HTERT RPE-1 (cell line): ENCODE data around the gene DOCK1.

ENCODE experiments used
- in situ Hi-C: fragments of 300-500 bp; cut with MboI; formaldehyde crosslinking; loops from 4 replicates; pipeline ENCODE4 v1.14.3; 2020; ENCODE audit warnings: low sequenced_read_pairs

DOCK1 gene

DNA sequence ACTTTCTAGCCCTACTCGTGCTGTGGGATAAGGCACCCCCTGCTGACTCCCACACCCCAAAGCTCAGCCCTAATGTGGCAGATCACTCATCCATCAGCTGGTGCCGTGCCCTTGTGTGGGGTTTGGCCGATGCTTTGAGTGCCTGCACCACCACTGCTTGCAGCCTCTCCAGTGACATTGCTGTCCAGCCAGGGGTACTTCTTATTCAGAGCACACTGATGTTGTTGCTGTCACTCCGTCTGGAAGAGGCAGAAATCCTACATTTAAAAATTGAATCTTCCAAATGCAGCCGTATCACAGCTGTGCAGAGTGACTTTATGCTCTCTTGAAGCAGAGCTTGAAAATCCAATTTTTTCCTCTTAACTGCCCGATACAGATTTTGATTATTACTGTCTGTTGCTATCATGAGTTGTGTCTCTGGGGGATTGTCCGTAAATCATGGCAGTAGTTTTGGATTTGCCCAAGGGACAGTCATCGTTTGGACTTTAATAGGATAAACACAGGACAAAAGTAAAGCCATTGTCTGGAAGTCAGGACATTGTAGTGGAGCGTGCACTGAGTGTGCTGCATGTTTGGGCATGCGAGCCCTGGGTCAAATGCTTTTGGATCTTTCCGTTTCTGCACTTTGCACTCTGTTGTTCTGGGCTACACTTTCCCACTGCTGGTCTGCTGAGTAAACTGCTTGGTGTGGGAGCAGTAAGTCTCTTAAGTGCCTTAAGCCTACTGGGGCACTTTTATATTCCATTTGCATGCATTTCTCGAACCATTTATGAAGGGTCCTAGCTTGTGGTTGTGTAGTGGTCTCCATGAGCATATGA lies 128.2 kb downstream of the DOCK1 start:
- in situ Hi-C loops, result no loop called here

DNA sequence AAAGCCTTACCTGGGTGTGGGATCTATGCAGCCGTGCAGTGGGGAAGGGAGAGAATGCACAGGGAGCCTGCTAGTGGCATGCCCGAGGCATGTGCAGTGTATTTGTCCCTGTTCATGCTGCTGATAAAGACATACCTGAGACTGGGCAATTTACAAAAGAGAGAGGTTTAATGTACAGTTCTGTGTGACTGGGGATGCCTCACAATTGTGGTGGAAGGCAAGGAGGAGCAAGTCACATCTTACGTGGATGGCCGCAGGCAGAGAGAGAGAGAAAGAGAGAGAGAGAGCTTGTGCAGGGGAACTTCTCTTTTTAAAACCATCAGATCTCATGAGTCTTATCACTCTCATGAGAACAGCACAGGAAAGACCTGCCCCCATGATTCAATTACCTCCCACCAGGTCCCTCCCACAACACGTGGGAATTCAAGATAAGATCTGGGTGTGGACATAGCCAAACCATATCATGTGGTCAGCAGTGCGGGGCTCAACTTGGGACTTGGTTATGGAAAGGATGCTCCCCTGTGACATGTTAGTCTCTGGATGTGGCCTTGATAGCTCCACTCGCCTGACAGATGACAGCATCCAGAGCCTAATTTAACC lies 128.9 kb downstream of the DOCK1 start:
- in situ Hi-C loops, result no loop called here

DNA sequence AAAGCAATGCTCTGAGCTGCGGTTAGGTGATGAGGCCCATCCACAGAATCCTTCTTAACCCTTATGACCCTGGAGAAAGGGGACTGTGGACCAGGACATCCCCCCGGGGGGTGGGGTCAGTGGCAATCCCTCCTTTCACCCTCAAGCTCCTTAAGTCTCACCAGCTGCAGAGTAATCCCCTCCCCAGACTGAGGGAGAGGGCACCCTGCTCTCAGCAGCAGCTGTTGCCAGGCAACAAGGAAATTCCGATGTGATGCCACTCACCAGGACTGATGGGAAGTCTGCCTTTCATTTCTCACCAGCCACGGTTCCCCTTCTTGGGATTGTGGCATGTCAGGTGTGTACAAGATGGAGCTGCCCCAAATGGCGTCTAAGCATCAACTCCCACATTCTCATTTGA lies 129.6 kb downstream of the DOCK1 start:
- in situ Hi-C loops, result no loop called here

DNA sequence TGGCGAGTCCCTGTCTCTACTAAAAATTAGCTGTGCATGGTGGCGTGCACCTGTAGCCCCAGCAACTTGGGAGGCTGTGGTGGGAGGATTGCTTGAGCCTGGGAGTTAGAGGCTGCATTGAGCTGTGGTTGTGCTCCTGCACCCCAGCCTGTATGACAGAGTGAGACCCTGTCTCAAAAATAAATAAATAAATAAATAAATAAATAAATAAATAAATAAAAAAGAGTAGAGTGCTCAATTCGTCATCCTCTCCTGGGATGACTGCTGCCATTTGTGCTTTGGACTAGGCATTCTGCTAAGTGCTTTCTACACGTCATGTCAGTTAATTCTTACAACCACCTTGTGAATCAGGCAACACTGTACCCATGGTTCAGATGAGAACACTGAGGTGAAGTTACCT lies 130.6 kb downstream of the DOCK1 start:
- in situ Hi-C loops, result no loop called here

DNA sequence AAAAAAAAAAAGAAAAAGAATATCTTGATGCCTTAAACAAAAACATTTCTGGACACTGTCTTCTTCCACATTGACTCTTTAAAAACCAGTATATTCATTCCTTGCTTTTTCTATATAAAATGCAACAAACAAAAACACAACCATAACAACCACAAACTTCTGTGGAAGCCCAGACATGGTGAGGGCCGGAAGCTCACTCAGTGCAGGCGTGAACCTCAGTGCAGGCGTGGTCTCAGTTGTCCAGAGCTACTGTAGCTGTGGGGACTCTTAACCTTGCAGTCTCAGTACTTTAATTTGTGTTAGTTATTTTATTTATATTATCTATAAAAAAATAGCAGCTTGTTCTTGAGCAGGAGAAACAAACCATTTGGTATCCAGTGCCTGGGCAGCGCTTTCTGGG lies 131.8 kb downstream of the DOCK1 start:
- in situ Hi-C loops, result no loop called here

DNA sequence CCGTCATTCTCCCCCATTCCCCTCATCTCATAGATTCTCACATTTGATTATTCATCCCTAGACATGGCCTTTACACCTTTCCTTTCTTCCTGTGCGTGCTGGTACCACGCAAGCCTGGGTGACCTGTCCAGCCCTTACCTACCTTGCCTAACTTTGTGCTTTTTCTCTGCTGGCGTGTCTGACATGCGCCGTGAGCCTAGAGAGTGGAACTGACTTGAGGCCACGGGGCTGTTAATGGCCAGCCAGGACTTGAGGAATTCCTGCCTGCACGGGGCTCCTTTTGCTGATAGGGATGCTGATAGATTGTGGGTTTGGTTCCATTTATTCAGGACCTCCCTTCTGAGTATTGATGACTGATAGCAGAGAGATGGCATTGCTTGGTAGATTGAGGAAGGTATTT lies 134.2 kb downstream of the DOCK1 start:
- in situ Hi-C loops, result no loop called here

DNA sequence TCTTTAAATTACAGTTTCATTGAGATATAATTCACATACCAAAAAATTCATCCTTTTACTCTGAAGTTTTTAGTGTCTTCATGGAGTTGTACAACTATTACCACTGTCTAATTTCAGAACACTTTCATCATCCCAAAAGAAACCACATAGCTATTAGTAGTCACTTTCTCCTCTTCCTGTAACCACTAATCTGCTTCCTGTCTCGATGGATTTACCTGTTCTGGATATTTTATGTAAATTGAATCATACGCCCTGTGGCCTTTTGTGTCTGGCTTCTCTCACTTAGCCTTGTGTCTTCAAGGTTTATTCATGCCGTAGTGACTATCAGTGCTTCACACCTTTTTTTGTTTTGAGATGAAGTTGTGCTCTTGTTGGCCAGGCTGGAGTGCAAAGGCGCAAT lies 135.5 kb downstream of the DOCK1 start:
- in situ Hi-C loops, result no loop called here

DNA sequence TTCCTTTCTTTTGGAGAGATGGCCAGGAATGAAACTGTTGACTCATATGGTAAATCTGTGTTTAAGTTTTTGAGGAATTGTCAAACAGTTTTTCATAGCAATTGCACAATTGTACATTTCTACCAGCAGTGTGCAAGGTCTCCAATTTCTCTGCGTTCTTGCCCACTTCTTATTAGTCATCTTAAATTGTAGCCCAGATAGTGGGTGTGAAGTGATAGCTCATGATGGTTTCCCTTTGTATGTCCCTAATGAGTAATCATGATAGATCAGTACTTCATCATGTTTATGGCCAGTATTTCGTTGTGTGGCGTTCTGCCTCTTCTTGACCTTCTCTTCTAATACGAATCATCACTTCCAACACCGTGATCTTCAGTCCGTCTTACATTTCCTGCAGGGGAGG lies 136.3 kb downstream of the DOCK1 start:
- in situ Hi-C loops, result no loop called here

DNA sequence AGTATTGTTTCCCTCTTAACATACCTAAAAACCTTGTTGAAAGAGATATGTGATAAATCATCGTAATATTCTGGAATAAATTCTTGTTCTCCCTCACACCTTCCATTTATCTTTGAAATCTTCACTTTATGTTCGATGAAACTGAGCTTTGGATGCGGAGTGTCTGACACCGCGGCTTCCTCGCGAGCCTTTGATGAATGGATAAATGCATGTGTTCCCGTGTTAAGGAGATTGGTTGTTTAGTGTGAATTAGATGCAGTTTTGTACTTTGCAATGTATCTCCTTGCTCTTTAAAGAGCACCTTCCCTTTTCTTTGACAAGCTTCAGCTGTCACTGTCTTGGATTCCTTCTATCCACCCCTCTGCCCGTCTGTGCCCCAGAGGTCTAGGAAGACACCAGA lies 138.1 kb downstream of the DOCK1 start:
- in situ Hi-C loops, result no loop called here

DNA sequence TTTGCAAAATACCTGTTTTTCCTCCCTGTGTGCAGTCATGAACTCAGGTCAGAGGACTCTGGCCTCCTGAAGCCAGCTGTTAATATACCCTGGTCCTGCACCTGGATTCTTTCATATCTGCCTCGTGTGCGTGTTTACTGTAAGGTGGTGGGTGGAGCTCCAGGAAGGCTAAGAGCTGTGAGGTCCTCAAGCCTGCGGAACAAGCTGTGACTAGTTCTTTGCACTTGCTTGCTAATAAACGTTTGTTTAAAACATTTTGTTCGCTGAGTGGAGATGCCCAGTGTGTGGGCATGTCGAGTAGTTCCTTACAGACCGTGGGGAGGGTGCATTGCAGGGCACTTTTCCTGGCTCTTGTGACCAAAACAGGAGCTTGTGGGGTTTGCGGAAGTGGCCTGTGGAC lies 139.0 kb downstream of the DOCK1 start:
- in situ Hi-C loops, result no loop called here

DNA sequence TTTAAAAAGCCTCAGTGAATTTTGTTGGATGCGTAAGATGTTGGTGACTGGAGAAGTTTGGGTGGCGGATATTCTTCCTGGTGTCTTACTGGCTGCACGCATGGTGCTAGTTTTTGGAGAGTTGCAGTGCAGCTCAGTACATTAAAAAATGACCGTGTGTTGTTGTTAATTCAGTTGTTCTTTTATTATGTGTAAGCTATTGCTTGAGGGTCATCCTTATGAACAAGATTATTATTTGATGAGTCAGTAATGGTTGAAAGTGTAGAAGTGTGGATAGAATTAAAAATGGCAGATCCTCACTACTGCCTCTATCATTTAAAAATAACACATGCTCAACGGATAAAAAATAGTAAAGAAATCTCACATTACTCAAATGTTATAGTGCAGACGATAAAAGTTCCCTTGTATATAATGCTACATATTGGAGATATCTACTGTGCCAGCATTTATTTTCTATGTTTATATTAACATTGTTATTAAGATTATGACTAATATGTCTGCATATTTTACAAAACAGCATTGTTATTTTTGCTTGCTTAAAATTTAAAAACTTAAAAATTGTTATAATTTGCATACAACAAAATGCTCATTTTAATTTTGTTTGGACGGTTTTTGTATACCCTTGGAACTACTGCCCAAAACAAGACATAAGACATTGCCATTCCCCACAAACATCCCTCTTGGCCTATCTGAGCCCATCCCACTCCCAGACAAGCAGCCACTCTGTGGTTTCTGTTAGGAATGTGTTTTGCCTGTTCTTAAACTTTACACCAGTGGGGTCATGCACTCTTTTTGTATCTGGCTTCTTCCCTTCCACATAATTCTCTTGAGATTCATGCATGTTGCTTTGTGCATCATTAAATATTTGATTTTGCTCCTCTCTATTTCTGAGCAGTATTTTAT lies 142.0 kb downstream of the DOCK1 start:
- in situ Hi-C loops, result no loop called here

DNA sequence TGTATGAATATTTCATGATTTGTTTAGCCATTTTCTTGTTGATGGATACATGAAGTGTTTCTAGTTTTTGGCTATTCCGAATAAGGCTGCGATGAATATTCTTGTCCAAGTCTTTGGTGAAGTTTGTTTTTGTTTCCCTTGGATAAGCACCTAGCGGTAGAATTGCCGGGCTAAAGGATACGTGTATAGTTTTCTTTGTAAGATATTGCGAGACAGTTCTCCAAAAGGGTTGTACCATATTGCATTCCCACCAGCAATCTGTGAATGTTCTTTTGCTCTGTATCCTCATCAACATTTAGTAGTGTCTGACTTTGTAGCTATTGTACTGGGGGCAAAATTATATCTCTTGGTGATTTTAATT lies 142.6 kb downstream of the DOCK1 start:
- in situ Hi-C loops, result no loop called here

DNA sequence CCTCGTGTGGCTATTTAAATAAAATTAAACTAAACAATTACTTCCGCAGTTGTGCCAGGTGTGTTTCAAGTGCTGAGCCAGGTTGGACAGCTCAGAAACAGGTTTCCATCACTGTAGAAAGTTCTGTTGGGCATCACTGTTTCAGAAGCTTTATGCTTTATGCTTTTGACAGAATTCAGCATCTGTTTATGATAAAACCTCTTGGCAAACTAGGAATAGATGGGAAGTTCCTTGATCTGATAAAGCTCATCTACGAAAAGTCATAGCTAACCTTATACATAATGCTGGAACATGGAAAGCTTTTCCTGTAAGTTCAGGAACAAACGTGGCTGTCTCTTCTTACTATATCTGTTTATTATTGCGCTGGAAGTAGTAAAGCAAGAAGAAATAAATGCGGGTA lies 143.4 kb downstream of the DOCK1 start:
- in situ Hi-C loops, result no loop called here

DNA sequence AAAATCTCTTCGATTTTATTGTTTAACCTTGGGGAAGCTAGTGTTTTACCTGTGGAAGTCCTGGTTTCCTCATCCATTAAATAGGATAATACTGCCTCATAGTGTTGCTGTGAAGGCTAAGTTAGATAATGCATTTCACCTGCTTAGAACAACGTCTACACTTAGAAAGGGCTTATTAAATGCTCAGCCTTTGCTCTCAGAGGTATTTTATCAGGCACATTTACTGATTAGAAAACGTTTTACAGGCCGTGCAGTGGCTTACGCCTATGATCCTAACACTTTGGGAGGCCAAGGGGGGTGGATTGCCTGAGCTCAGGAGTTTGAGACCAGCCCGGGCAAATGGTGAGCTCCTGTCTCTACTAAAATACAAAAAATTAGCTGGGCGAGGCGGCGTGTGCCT lies 146.8 kb downstream of the DOCK1 start:
- in situ Hi-C loops, result no loop called here

DNA sequence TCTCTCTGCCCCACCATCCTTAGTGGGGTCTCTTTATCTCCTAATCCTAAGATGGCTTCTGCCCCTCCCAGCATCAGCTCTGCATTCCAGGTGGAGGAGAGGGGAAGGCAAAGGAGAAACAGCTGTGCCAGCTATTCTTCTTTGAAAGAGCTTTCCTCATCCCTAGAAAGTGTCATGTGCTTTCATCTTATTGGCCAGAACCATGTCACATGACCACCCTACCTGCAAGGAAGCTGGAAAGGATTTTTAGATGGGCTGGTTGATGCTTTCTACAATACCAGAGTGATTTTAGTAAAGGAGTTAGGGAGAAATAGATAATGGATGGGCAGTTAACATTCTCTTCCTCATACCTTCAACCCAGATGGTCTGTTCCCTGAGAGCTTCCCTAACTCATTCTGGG lies 150.0 kb downstream of the DOCK1 start:
- in situ Hi-C loops, result no loop called here

DNA sequence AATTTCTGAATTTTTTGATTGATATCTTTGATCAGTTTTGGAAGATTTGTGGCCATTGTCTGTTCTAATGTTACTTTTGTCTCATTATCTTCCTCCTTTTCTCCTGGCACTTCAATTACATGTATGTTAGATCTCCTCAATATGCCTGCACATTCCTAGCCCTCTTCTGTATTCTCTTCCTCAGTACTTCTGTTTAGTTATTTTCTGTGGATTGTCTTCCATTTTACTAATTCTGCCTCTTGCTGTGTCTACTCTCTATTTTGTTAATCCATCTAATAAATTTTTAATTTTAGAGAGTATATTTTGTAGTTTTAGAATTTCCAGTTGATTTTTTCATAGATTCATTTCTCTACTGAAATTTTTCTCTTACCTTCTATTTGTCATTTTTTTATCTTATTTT lies 154.1 kb downstream of the DOCK1 start:
- in situ Hi-C loops, result no loop called here

DNA sequence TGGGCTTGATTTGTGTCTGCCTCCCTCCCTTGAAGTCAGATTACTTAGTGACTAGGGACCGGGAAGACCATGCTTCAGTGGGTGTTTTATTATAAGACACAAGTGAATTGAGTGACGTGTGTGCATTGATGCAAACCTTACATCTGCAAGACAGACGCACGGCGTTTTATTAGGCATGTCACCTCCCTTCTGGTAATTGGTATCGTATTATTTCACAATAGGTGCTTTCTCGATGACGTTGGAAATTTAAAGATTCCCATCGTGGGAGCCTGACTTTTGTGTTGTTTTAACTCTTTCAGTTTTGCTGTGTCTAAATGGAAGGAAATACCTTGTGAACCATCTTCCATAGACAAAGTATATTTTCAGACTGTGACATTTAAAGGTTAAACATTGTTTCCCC lies 158.5 kb downstream of the DOCK1 start:
- in situ Hi-C loops, result no loop called here

DNA sequence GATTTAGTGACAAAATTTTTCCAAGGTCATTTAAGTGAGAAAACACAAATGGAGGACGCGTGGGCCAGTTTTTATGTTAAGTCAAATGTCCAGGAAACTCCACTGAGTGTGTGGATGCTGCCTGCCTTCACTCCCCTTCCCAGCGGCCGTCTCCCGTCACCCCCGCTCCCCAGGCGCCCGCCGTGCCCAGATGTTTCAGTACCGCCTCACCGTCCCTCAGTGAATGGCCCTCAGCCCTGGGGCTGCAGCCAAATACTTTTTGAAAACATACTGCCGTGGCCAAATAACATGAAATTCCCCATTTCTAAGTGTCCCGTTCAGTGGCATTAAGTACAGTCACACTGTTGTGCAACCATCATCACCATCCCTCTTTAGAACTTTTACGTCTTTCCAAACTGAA lies 159.2 kb downstream of the DOCK1 start:
- in situ Hi-C loops, result no loop called here

DNA sequence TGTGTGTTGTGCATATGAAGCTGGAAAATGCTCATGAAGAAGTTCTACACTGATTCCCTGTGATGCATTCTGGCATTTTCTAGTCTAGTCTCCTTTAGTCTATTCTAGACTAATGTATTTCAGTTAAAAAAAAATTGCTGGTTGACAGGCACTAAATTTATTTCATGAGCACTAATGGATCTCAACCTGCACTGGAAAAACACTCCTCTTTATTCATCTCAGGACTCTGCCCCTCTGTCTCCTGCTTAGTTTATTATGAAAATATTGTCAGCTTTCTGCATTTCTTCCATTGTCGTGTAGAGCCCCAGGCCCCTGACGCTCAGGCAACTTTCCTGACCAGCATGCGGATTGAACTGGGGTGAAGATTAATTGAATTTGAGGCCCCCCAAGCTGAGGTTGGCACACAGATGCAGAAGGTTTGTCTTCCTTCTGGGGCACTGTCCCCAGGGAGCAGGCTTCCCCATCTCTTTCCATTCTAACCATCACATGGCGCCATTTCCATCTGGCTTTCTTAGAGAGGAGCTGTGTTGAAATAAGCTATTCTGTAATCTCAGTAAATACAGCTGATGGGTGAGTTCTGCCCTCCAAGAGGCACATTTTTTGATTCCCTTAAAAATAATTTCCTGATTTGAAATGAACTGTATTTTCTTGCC lies 162.4 kb downstream of the DOCK1 start:
- in situ Hi-C loops, result no loop called here

DNA sequence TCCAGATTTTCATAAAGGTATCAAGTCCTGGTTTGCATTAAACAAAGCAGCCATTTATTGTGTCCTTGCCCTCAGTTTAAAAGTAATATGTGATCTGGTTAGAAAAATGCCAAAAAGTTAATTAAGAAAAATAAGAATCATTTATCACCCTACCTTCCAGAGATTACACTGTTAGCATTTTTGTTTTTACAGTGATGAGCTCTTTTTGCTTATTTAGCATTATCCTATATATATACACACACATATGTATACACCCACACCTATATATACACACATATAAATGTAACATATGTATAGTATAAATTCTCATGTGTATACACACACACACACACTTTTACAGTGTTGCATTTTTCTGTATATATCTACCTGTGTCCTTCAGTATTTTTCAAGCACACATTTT lies 163.3 kb downstream of the DOCK1 start:
- in situ Hi-C loops, result no loop called here

DNA sequence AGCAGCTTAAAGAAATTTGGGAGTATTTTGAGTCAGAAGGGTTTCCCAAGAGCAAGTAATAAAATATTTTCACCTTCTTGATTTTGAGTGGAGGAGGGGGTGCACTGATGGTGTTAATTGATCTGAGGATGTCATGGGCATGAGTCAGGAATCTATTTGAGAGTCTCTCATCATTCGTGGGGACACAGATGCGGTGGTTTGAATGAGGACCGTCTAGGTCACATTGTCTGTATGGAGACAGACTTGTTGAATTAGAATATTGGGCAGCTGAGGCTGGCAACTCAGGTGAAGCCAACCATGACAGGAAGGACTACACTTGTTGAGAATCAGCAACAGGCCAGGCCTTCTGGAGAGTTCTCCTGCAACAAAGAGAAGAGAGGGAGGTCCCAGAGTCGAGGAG lies 164.2 kb downstream of the DOCK1 start:
- in situ Hi-C loops, result no loop called here
